H9 (cell line): Measurements from ENCODE around the gene ARHGEF1. TPM values are rescaled to one million over a fixed set of nuclear protein-coding genes. Genes with fewer than 3 reads are reported as not detected.
"Not testable (repeated sequence)": the region's sequence is repeated elsewhere in the genome, so short reads cannot be mapped to it uniquely, and the experiment has no call there.

Experiments used
- DNase-seq: peaks from one replicate; pipeline ENCODE4 v3.0.0-alpha.2; 2017
- H2AFZ ChIP-seq: one replicate; pipeline ENCODE4 v1.6.1; 2013; ENCODE audit warnings: mild to moderate bottlenecking, low read length, control low read depth, moderate library complexity
- H2AK5ac ChIP-seq: 2 replicates; pipeline ENCODE4 v1.6.1; 2013; ENCODE audit warnings: low read length, control low read depth, mixed read lengths; ENCODE audit not compliant: insufficient read length
- H2BK120ac ChIP-seq: one replicate; pipeline ENCODE4 v1.6.1; 2013; ENCODE audit warnings: low read depth, mild to moderate bottlenecking, low read length, control low read depth, inconsistent platforms; ENCODE audit not compliant: poor library complexity, severe bottlenecking
- H2BK12ac ChIP-seq: 2 replicates; pipeline ENCODE4 v1.6.1; 2013; ENCODE audit warnings: low read length, control low read depth, mixed read lengths, low read depth; ENCODE audit not compliant: insufficient read length
- H2BK15ac ChIP-seq: 2 replicates; pipeline ENCODE4 v1.6.1; 2013; ENCODE audit warnings: low read depth, low read length, control low read depth
- H2BK20ac ChIP-seq: one replicate; pipeline ENCODE4 v1.6.1; 2013; ENCODE audit warnings: low read depth, mild to moderate bottlenecking, low read length, control low read depth, inconsistent platforms; ENCODE audit not compliant: poor library complexity, severe bottlenecking
- H2BK5ac ChIP-seq: 2 replicates; pipeline ENCODE4 v1.6.1; 2013; ENCODE audit warnings: low read length, control low read depth, mixed read lengths; ENCODE audit not compliant: insufficient read length
- H3K14ac ChIP-seq: 2 replicates; pipeline ENCODE4 v1.6.1; 2013; ENCODE audit warnings: low read length, control low read depth; ENCODE audit not compliant: insufficient read depth
- H3K18ac ChIP-seq: 2 replicates; pipeline ENCODE4 v1.6.1; 2013; ENCODE audit warnings: low read depth, mild to moderate bottlenecking, mixed read lengths, low read length, control low read depth; ENCODE audit not compliant: insufficient read length
- H3K23ac ChIP-seq: 2 replicates; pipeline ENCODE4 v1.6.1; 2013; ENCODE audit warnings: low read length, control low read depth, mixed read lengths, low read depth; ENCODE audit not compliant: insufficient read length
- H3K23me2 ChIP-seq: 2 replicates; pipeline ENCODE4 v1.6.1; 2013; ENCODE audit warnings: low read depth, mild to moderate bottlenecking, mixed read lengths, low read length, control low read depth; ENCODE audit not compliant: insufficient read length, poor library complexity, severe bottlenecking
- H3K27ac ChIP-seq: 2 replicates; pipeline ENCODE4 v1.5.1; 2013; ENCODE audit warnings: low read length, control low read depth, mixed read lengths, low read depth; ENCODE audit not compliant: insufficient read length
- H3K27me3 ChIP-seq: 2 replicates; pipeline ENCODE4 v1.6.1; 2013; ENCODE audit warnings: low read length, control low read depth, inconsistent platforms; ENCODE audit not compliant: insufficient read depth
- H3K4ac ChIP-seq: 2 replicates; pipeline ENCODE4 v1.6.1; 2013; ENCODE audit warnings: low read depth, mild to moderate bottlenecking, control low read depth, inconsistent platforms, low read length, moderate library complexity
- H3K4me1 ChIP-seq: 2 replicates; pipeline ENCODE4 v1.6.1; 2013; ENCODE audit warnings: low read length, control low read depth, inconsistent platforms; ENCODE audit not compliant: insufficient read depth
- H3K4me2 ChIP-seq: 2 replicates; pipeline ENCODE4 v1.6.1; 2013; ENCODE audit warnings: low read length, control low read depth, mixed read lengths; ENCODE audit not compliant: insufficient read length, insufficient read depth
- H3K56ac ChIP-seq: 2 replicates; pipeline ENCODE4 v1.6.1; 2013; ENCODE audit warnings: low read depth, mild to moderate bottlenecking, mixed read lengths, low read length, control low read depth; ENCODE audit not compliant: insufficient read length
- H3K79me1 ChIP-seq: 2 replicates; pipeline ENCODE4 v1.6.1; 2013; ENCODE audit warnings: low read depth, mild to moderate bottlenecking, moderate library complexity, low read length, control low read depth, inconsistent platforms; ENCODE audit not compliant: insufficient read depth, poor library complexity, severe bottlenecking
- H3K79me2 ChIP-seq: 2 replicates; pipeline ENCODE4 v1.6.1; 2013; ENCODE audit warnings: low read length, control low read depth, inconsistent platforms; ENCODE audit not compliant: insufficient read depth
- H3K9ac ChIP-seq: 2 replicates; pipeline ENCODE4 v1.6.1; 2013; ENCODE audit warnings: low read length, control low read depth, mixed read lengths; ENCODE audit not compliant: insufficient read length; ENCODE audit errors: extremely low read depth
- H3K9me3 ChIP-seq: one replicate; pipeline ENCODE4 v1.6.1; 2013; ENCODE audit warnings: low read depth, low read length, inconsistent platforms; ENCODE audit not compliant: control insufficient read depth
- H3T11ph ChIP-seq: one replicate; pipeline ENCODE4 v1.6.1; 2013; ENCODE audit warnings: mild to moderate bottlenecking, low read length, control low read depth, inconsistent platforms
- H4K20me1 ChIP-seq: one replicate; pipeline ENCODE4 v1.6.1; 2013; ENCODE audit not compliant: control insufficient read depth, insufficient read length, insufficient read depth
- H4K5ac ChIP-seq: 2 replicates; pipeline ENCODE4 v1.6.1; 2013; ENCODE audit warnings: low read depth, mild to moderate bottlenecking, mixed read lengths, low read length, control low read depth; ENCODE audit not compliant: insufficient read length
- H4K8ac ChIP-seq: replicated peaks from 2 replicates; pipeline ENCODE4 v1.6.1; 2013; ENCODE audit warnings: low read length, control low read depth, mixed read lengths, low read depth; ENCODE audit not compliant: insufficient read length
- H4K91ac ChIP-seq: 2 replicates; pipeline ENCODE4 v1.6.1; 2013; ENCODE audit warnings: low read depth, mild to moderate bottlenecking, moderate library complexity, mixed read lengths, low read length, control low read depth; ENCODE audit not compliant: insufficient read length
- H3K27ac Mint-ChIP-seq, 3 experiments: 2 replicates in 2 of 3; 3 replicates in 1 of 3; pipeline ENCODE4 v1.8.0; 2020 to 2021; ENCODE audit warnings: mixed read lengths in 3 of 3, mild to moderate bottlenecking in 1 of 3, moderate library complexity in 1 of 3
- H3K27me3 Mint-ChIP-seq: 2 replicates; pipeline ENCODE4 v1.8.0; 2021; ENCODE audit warnings: low read depth, mild to moderate bottlenecking, moderate library complexity, mixed read lengths
- H3K36me3 Mint-ChIP-seq, 3 experiments: 2 replicates in 2 of 3; 3 replicates in 1 of 3; pipeline ENCODE4 v1.8.0; 2020 to 2021; ENCODE audit warnings: low read depth in 3 of 3, mixed read lengths in 3 of 3; ENCODE audit not compliant: insufficient read depth in 1 of 3
- H3K4me1 Mint-ChIP-seq, 2 experiments: 2 replicates each; pipeline ENCODE4 v1.8.0; 2020; ENCODE audit warnings: mixed read lengths in 2 of 2
- H3K4me3 Mint-ChIP-seq, 2 experiments: 2 replicates in 1 of 2; 3 replicates in 1 of 2; pipeline ENCODE4 v1.8.0; 2020 to 2021; ENCODE audit warnings: mild to moderate bottlenecking in 2 of 2, mixed read lengths in 2 of 2, moderate library complexity in 1 of 2
- H3K9me3 Mint-ChIP-seq, 2 experiments: 2 replicates in 1 of 2; 3 replicates in 1 of 2; pipeline ENCODE4 v1.8.0; 2020; ENCODE audit warnings: mild to moderate bottlenecking in 2 of 2, mixed read lengths in 2 of 2, moderate library complexity in 1 of 2
- CTCF ChIP-seq: fragments of 200-600 bp; sonication (generic); conservative IDR thresholded peaks from 3 replicates; pipeline ENCODE4 v1.8.0; 2021; ENCODE audit warnings: antibody characterized with exemption, mild to moderate bottlenecking
- WGBS: extraction: QIAGEN DNeasy Blood & Tissue Kit; methylation state at CpG from one replicate; pipeline ENCODE4 v1.1.7; 2013; ENCODE audit warnings: missing lambda C conversion rate, low lambda C conversion rate, mixed read lengths; ENCODE audit not compliant: insufficient read length; ENCODE audit errors: extremely low coverage; 5-methylcytosine and 5-hydroxymethylcytosine counted together
- total RNA-seq: library from RNA; stranded (reverse); gene quantifications from 2 replicates; pipeline ENCODE4 v1.2.1, GENCODE V29; 2021

Gene ARHGEF1
- total RNA-seq, 1 experiment from 2014 or later: 50.3 TPM

GRCh38 chr19:41913538-41914423 is 30.8 kb downstream of the ARHGEF1 start:
- no peak overlapping the region for H3K27ac ChIP-seq
- no peak overlapping the region for H2AK5ac ChIP-seq
- H3K23me2 ChIP-seq: peaks cover 5% of the 10 kb centered on the region
- Mint-ChIP-seq H3K4me1 (peaks cover 6 to 15% of the 10 kb centered on the region in 2 experiments; a peak in 3 of 4 replicates), H3K9me3 (peaks cover 0 to 2% of the 10 kb centered on the region in 2 experiments; a peak in 1 of 5 replicates), H3K4me3 (peak overlapping the region; percentile 24 to 76; a peak in 4 of 5 replicates), H3K36me3 (no peaks in the 10 kb centered on the region), H3K27me3 (peaks cover under 1% of the 10 kb centered on the region), H3K27ac (no peak overlapping the region; a peak in 1 of 7 replicates)
- no peaks in the 10 kb centered on the region for H3K79me1 ChIP-seq
- no peak for DNase-seq
- no peak overlapping the region for H2BK20ac ChIP-seq
- peak overlapping the region; percentile 48 for H3K4me2 ChIP-seq
- peaks cover 3% of the 10 kb centered on the region for H4K20me1 ChIP-seq
- H3K4ac ChIP-seq: no peak overlapping the region
- no peak overlapping the region for H2BK120ac ChIP-seq
- no peak overlapping the region for H4K5ac ChIP-seq
- no peaks in the 10 kb centered on the region for H3K4me1 ChIP-seq
- H3K79me2 ChIP-seq: no peaks in the 10 kb centered on the region
- H3K14ac ChIP-seq: no peak overlapping the region
- H2BK5ac ChIP-seq: no peak overlapping the region
- no CpG with 5 or more reads among the region's 21 CpGs for WGBS
- no peak overlapping the region for H3T11ph ChIP-seq
- H2BK12ac ChIP-seq: no peak overlapping the region
- no peak for TF ChIP-seq CTCF
- H3K23ac ChIP-seq: no peak overlapping the region
- no peak overlapping the region for H2BK15ac ChIP-seq
- H3K9ac ChIP-seq: no peak overlapping the region
- H4K8ac ChIP-seq: no peak overlapping the region
- peaks cover 79% of the 10 kb centered on the region for H3K27me3 ChIP-seq
- H2AFZ ChIP-seq: no peak overlapping the region
- H3K9me3 ChIP-seq: no peaks in the 10 kb centered on the region
- no peak overlapping the region for H4K91ac ChIP-seq
- H3K18ac ChIP-seq: no peak overlapping the region
- no peak overlapping the region for H3K56ac ChIP-seq

- not testable (repeated sequence) for H3K27me3 Mint-ChIP-seq
Measured at GRCh38 chr19:41914424-41914834, 31.4 kb downstream of the ARHGEF1 start.

More at GRCh38 chr19:41914424-41914834, 31.4 kb downstream of the ARHGEF1 start:
- H2AK5ac ChIP-seq, H3K18ac ChIP-seq, H2AFZ ChIP-seq, H2BK20ac ChIP-seq, H3K79me1 ChIP-seq, H2BK15ac ChIP-seq, H3K4me1 ChIP-seq, H3T11ph ChIP-seq, H3K56ac ChIP-seq, H3K27ac ChIP-seq, H4K20me1 ChIP-seq, H4K5ac ChIP-seq, DNase-seq, H3K4ac ChIP-seq, H3K9me3 ChIP-seq, H3K27ac Mint-ChIP-seq, H4K91ac ChIP-seq, H4K8ac ChIP-seq, H2BK12ac ChIP-seq, H3K9me3 Mint-ChIP-seq, H3K4me2 ChIP-seq, H3K23ac ChIP-seq, H3K23me2 ChIP-seq, H2BK5ac ChIP-seq, H3K79me2 ChIP-seq, H3K36me3 Mint-ChIP-seq, H3K14ac ChIP-seq, H3K9ac ChIP-seq, H2BK120ac ChIP-seq: not testable (repeated sequence)
- WGBS: no CpG with 5 or more reads among the region's 5 CpGs
- Mint-ChIP-seq H3K4me3 (peak overlapping the region in 1 of 2 experiments; percentile 76; a peak in 3 of 5 replicates), H3K4me1 (peaks cover 6 to 15% of the 10 kb centered on the region in 2 experiments; a peak in 3 of 4 replicates)
- H3K27me3 ChIP-seq: peaks cover 85% of the 10 kb centered on the region
